HG03108 (cell line): ENCODE data around the gene PSMB1.
"Not testable (repeated sequence)": the region's sequence is repeated elsewhere in the genome, so short reads cannot be mapped to it uniquely, and the experiment has no call there.

Experiments used
- ATAC-seq: cut with Tn5 transposase; IDR thresholded peaks from one replicate; pipeline ENCODE4 v1.9.1; 2021; ENCODE audit warnings: moderate library complexity; ENCODE audit not compliant: unreplicated experiment

PSMB1 gene

DNA sequence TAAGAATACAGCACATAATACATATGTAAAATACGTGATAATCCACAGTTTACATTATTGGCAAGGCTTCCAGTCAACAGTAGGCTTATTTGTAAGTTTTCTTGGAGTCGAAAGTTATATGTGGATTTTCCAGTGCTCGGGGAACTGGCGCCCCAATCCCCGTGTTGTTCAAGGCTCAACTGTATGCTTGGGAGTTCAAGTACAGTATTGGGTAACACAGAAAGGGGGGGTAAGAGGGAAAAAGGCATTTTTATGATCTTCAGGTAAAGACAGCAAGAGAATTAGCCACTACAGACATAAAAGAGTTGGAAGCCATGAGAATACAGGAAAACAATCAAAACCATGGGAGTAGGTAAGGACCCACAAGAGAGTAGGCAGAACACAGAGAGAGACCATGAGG lies 16.4 kb downstream of the PSMB1 start:
- no peak for ATAC-seq

DNA sequence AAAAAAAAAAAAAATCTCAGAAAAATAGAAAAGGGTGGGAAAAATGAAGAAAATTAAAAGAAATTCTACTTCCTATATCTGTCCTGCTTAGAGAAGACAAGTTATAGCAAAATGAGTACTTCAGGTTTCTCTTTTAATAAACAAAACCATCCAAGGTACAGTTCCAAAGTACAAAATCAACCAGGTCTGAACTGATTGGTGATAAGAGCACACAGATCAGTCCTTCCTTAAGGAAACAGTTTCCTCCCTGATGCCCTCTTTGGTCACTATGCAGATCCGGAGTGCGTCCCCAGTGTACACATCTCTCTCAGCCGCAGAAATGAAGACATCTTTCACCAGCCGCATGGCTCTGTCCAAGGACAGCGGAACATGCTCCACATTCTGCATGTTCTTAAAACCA lies 18.1 kb downstream of the PSMB1 start:
- ATAC-seq, result no peak

DNA sequence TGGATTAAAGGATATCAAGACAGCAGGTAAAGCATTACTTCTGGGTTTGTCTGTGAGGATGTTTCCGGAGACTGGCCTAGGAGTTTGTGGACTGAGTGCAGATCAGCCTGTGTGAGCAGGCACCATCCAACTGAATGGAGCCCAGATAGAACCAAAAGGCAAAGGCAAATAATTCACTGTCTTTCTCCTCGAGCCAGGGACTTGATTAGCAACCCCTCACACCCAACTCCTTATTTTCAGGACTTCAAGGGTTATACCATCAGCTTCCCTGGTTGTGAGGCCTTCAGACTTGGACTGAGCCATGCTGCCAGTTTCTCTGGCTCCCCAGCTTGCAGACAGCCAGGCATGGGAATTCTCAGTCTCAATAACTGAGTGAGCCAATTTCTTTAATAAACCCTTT lies 19.3 kb downstream of the PSMB1 start:
- no peak for ATAC-seq

DNA sequence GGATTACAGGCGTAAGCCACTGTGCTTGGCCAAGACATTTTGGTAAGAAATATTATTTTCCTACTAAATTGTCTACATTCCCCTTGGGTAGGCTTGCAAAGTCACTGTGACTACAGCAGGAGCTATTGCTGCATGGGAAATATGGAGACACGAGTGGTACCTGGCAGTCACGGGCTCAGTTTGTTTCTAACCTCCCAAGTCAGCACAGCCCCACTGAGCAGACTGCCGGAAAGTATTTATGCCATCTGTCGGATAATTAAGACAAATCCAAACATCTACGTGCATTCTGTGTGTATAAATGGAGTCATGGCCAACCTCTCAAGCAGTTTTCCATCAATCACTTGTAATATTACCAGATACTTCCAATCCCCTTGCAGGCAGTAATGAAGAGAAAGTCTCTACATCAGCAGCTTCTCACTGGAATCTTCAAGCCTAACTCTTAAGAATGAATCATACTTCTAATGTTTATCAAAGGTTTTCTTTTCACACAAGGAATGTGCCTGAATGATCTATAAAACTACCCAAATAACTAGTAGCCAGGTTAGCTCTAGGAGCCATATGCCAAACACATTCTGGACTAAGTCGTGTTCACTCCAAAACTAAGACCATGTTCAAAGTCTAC lies 20.1 kb downstream of the PSMB1 start:
- no peak for ATAC-seq

DNA sequence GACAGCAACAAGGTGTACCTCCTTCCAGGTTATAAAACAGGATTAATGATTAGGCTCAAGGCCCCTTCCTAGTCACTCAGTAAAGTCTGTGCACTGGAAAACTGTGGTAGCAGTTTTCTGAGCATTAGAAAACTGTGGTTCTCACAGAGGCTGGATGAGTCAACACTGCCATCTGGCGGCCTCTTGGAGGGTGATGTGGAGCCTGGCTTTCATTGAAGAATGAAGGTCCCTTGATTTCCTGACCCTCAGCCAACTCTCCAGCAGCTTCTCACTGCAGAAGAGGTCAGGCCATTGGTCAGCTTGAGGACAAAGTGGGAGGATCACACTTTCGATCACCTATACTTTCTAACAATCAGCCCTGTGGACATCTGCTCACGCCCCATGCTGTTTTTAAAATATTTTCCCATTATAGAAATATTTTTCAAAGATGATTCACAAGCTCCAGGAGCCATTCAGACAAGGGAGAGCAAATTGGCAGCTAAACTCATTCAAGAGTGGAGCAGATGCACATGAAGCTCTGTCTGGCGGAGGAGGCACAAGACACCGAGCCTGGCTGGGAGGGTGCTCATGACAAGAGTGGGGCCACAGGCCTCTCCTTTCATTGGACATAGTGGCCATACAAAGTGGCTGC lies 23.2 kb downstream of the PSMB1 start:
- peak; percentile 74 for ATAC-seq

DNA sequence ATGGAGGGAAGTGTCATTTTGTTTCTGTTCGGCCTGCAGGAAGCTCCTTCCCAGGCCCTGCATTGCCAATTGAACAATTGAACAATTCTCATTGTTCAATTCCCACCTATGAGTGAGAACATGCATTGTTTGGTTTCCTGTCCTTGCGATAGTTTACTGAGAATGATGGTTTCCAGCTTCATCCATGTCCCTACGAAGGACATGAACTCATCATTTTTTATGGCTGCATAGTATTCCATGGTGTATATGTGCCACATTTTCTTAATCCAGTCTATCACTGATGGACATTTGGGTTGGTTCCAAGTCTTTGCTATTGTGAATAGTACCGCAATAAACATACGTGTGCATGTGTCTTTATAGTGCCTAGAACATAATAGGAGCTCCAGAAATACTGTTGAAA lies 25.1 kb downstream of the PSMB1 start:
- ATAC-seq, result not testable (repeated sequence)

DNA sequence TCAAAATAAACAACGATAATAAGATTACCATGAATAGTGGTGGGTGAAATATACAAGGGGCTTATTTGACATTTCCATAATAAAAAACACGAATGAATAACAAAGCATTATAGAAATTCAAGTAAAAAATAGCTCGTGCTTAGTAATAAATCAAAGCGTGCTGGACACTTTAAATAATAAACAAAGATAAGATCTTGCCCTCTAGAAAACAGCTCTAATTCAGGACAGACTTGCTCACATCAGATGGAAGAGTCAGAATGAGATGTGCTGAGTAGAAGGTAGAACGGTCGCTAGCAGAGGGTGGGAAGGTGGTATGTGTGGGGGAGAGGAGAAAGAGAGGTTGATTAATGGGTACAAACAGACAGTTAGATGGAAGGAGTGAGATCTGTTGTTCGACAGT lies 27.3 kb downstream of the PSMB1 start:
- ATAC-seq, result no peak

DNA sequence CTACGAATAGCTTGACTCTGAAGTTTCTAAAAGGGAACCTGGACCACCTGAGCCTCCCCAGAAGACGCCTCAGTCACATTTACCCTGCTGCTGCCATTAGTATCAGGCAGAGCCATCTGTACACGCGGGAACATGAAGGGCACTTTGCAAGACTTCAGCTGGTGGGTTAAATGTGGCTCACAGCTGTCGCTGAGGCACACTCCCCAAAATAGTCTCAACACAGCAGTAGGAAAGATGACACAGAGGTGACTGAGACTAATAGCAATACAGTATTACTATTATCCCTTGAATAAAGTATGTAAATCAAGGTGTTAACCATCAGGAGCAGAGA lies 29.0 kb downstream of the PSMB1 start:
- ATAC-seq, result no peak

DNA sequence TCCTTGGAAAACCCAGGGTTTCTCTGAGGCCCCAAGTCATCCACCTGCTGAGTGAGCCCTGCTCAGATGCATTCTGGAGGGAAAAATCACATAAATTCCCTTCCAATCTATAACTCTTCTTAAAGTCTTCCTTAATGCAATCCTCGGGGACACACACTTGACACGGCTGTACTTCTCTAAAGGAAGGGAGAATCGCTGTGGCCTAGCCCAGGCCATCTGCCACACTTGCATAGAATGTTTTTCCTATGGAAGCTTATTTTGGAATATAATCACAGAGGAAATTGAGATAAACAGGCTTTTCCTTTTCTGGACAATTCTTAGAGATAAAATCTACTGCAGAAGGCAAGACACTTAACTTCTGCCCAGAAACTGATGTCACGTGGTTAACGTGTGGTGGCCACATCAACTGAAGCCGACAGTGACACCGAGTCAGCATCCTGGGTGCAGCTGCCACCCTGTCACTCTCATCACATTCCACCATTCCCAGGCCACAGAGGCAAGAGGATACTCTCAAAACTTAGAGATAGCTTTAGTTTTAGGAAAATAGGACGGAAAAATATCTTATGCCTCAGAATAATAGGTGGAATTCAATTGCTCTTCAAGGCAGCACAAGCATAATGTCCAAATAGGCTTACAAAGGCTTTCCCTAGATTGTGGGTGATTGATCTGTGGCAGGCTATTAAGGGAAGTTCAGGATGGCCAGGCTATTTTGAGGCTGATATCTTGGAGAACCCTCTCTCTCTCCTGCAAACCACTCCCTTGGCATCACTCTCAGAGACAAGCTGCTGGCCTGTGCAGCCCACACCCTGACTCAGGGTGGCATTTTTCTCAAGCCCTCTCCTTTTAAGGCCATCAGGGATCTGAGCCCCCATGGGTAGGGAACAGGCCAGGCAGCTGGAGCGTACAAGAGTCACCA lies 29.6 kb downstream of the PSMB1 start:
- no peak for ATAC-seq

DNA sequence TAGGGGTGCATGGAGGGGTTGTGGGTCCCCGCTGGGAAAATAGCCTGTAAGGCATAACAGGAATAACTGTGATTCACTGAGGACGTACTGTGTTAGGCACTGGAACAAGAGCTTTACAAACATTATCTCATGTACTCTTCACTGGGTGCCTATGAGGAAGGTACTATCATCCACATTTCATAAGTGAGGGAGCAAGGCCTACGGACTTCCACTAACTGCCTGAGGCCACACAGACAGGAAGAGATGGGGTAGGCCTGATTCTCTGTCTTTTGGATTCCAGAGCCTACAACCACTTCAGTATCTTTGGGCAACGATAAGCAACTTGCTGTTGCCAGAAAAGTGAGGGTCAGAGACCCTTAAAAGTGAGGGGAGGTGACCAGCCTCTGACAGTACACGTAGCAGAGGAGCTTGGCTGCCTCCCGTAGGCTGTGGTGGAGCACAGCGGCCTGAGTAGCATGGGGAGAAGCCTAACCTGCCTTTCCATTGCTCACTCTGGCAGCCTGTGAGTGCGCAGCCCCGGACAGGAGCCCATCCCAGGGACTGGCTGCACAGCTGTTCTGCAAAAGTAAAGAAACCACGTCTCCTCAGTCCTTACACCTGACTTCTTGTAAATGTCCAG lies 30.4 kb downstream of the PSMB1 start:
- ATAC-seq, result no peak

DNA sequence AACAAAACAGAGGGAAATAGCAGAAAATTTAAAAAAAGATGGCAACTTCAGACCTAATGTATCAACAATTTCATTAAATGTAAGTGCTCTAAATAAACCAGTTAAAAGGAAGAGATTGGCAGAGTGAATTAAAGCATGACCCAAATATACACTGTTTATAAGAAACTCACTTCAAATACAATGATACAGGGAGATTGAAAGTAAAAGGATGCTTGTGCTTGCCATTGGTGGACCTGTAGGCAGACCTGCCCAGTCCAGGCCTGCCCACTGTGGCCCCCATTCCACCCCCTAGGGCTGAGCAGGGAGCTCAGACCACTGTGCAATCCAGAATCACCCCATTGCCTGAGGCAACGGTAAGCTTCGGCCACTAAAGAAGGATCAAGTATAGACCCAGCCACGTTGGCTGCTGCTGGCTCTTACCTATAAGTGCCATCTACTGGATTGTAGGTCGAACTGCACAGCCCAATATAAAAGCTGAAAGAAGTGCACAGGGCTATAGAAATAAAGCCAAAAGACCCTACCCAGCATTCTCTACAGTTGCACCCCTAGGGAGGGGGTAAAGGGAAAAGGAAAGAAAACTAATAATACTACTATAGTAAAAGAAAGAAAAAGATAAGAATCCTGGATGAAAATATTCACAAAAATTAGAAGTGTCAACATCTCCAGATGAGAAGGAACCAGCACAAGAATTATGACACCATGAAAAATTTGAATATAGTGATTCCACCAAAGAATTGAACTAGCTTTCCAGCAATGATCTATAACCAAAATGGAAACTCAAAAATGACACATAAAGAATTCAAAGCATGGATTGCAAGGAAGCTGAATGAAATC lies 36.1 kb downstream of the PSMB1 start:
- peak; percentile 87 for ATAC-seq

DNA sequence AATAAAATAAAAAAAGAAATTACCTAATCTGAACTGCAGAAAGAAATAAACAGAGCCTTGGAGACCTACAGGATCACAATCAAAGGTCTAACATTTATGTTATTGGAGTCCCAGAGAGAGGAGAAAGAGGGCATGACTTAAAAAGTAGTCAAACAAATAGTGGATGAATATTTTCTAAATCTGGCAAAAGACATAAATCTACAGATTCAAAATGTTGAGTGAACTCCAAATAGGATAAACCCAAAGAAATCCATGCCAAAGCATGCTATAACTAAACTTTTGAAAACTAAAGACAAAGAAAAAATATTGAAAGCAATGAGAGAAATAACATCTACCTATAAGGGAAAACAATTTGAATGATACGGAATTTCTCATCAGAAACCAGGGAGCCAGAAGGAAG lies 38.2 kb downstream of the PSMB1 start:
- ATAC-seq, result no peak

DNA sequence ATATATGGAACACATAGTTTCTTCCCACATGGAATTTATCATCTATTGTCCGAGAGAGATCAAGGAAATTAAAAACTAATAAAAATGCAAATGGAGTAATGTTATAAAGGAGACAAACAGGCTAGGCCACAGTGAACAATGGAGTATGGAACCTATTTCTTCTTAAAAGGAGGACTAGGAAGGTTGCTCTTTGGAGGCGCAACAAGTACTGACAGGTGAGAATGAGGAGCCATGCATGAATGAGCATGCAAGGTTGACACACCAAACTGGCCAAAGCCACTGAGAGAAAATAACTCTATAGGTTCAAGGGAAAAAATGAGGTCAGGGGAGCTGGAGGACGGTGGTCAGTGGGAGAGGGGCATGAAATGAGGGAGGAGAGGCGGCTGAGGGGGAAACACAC lies 40.9 kb downstream of the PSMB1 start:
- ATAC-seq, result no peak

DNA sequence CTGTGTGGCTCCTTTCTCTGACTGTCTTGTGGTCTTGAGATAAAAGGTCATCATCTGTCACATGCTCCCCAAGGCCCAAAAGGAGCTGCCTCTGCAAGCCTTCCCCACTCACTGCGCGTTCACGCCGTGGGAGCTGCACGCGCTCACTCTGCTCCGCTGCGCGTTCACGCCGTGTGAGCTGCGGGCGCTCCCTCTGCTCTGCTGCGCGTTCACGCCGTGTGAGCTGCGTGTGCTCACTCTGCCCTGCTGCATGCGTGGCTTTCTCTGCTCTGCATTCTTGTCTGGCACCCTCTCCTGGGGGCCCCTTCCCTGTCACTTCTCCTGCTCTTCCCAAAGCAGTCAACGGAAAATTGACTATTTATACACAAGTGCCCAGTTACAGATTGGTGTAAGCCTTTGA lies 42.5 kb downstream of the PSMB1 start:
- ATAC-seq, result no peak

DNA sequence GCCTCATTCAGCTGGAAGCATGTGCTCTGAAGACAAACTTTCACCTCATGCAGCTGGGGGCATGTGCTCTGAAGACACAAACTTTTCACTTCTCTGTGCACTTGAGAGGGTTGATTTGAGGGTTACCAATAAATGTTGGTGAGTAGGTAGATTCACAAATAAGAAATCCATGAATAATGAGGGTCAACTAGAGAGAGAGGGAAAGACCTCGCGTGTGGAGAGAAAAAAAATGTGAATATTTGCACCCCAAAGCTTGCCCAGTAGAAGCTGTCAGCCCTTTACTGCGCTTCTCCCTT lies 43.4 kb downstream of the PSMB1 start:
- ATAC-seq, result no peak

DNA sequence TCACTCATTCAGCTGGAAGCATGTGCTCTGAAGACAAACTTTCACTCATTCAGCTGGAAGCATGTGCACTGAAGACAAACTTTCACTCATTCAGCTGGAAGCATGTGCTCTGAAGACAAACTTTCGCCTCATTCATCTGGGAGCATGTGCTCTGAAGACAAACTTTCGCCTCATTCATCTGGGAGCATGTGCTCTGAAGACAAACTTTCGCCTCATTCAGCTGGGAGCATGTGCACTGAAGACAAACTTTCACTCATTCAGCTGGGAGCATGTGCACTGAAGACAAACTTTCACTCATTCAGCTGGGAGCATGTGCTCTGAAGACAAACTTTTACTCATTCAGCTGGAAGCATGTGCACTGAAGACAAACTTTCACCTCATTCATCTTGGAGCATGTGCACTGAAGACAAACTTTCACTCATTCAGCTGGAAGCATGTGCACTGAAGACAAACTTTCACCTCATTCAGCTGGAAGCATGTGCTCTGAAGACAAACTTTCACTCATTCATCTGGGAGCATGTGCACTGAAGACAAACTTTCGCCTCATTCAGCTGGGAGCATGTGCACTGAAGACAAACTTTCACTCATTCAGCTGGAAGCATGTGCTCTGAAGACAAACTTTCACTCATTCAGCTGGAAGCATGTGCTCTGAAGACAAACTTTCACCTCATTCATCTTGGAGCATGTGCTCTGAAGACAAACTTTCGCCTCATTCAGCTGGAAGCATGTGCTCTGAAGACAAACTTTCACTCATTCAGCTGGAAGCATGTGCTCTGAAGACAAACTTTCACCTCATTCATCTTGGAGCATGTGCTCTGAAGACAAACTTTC lies 44.0 kb downstream of the PSMB1 start:
- ATAC-seq, result not testable (repeated sequence)

DNA sequence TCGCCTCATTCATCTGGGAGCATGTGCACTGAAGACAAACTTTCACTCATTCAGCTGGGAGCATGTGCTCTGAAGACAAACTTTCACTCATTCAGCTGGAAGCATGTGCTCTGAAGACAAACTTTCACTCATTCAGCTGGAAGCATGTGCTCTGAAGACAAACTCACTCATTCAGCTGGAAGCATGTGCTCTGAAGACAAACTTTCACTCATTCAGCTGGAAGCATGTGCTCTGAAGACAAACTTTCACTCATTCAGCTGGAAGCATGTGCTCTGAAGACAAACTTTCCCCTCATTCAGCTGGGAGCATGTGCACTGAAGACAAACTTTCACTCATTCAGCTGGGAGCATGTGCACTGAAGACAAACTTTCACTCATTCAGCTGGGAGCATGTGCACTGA lies 44.8 kb downstream of the PSMB1 start:
- ATAC-seq, result not testable (repeated sequence)

DNA sequence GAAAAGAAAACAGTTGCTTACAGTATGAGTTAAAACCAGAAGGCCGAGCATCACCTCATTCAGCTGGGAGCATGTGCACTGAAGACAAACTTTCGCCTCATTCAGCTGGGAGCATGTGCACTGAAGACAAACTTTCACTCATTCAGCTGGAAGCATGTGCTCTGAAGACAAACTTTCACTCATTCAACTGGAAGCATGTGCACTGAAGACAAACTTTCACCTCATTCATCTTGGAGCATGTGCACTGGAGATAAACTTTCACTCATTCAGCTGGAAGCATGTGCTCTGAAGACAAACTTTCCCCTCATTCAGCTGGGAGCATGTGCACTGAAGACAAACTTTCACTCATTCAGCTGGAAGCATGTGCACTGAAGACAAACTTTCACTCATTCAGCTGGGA lies 45.4 kb downstream of the PSMB1 start:
- not testable (repeated sequence) for ATAC-seq

DNA sequence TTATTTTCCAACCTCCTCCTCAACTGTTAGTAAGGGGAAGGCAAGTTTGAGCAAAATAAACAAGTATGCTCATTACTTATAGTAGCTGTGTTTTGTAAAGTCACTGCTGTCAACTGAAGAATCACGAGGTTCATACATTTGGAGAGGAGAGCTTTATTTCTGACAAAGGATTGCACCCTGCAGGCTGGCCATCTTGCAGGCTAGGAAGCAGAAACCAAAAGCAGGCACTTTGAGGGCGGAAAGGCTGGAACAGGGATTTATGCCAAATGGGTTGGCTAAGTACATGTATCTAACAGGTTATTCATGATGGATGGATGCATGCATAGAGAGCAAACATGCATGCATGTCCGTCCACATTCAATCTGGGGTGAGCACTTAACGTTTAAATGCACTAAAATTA lies 46.7 kb downstream of the PSMB1 start:
- no peak for ATAC-seq

DNA sequence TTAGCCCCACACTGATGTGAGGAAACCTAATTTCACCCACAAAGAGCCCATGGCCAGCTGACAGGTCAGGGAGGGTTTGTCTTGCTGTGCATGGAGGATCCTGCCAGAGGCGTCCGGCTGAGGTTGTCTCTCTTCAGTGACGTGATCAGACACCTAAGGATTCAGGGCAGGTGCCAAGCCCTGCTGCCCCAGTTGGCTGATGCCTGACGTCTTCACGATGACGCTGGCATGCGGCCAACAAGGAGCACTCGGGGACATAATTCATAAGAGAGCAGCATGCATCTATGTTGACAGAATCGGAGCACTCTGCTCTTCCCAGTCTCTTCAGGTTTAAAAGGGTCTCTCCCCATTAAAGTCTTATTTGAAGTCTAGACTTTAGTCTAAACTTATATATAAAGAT lies 47.8 kb downstream of the PSMB1 start:
- no peak for ATAC-seq
